Measurements from ENCODE around the gene TRAPPC3. TPM values are rescaled to one million over a fixed set of nuclear protein-coding genes. Genes with fewer than 3 reads are reported as not detected.

The TRAPPC3 gene
- total RNA-seq, 1 experiment from 2014 or later = 64.6 TPM

DNA sequence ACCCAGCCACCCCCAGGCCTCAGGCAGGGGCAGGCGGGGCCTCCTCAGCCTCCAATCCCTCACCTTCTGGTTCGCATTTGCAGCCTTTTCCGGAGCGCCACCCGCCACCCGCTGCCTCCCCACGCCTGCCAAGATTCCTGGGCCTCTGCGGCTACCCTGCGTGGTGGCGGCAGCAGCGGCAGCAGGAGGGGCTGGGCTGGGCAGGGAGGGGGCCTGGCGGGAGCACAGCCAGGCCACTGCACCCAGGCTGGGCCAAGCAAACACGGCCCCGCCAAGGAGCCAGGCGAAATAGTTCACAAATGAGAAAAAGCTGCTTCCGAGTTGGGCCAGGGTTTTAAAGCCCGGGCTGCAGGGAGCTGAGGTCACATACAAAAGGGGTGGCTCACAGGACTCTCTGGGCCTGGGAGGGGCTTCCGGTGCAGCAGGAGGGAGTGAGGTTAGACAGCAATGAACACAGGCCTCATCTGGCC, 34.1 kb downstream of the TRAPPC3 start:
- H3K9me2 ChIP-seq (ENCODE audit: insufficient read depth) = no peaks in the 10 kb centered on the region
- intact Hi-C loops (cut with micrococcal nuclease) = no loop called here
- no peaks in the 10 kb centered on the region for H4K20me1 ChIP-seq (ENCODE audit: insufficient read depth)
- H3K27ac ChIP-seq (ENCODE audit: low read depth, low read length) = no peak overlapping the region
- no peaks in the 10 kb centered on the region for H3K27me3 ChIP-seq (ENCODE audit: insufficient read depth, low read length)
- H3K36me3 ChIP-seq (ENCODE audit: control insufficient read depth in 1 of 2, insufficient read depth in 2 of 2, low read length in 2 of 2) = no peaks in the 10 kb centered on the region
- no peak for TF ChIP-seq CBX3 (IDR thresholded peaks at IDR 0.05; ENCODE audit: low read depth)
- TF ChIP-seq TCF7L2 (IDR thresholded peaks at IDR 0.05; ENCODE audit: borderline replicate concordance, extremely low read depth, insufficient read depth, insufficient read length) = no peak
- TF ChIP-seq RAD21 (IDR thresholded peaks at IDR 0.05; ENCODE audit: low read depth) = no peak
- no peak for TF ChIP-seq POLR2AphosphoS5 (IDR thresholded peaks at IDR 0.05; ENCODE audit: low read depth, low read length)
- TF ChIP-seq, protein P1, sequence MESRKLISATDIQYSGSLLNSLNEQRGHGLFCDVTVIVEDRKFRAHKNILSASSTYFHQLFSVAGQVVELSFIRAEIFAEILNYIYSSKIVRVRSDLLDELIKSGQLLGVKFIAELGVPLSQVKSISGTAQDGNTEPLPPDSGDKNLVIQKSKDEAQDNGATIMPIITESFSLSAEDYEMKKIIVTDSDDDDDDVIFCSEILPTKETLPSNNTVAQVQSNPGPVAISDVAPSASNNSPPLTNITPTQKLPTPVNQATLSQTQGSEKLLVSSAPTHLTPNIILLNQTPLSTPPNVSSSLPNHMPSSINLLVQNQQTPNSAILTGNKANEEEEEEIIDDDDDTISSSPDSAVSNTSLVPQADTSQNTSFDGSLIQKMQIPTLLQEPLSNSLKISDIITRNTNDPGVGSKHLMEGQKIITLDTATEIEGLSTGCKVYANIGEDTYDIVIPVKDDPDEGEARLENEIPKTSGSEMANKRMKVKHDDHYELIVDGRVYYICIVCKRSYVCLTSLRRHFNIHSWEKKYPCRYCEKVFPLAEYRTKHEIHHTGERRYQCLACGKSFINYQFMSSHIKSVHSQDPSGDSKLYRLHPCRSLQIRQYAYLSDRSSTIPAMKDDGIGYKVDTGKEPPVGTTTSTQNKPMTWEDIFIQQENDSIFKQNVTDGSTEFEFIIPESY (IDR thresholded peaks at IDR 0.05; ENCODE audit: extremely low read depth, insufficient replicate concordance, low read length) = no peak
- TF ChIP-seq ELF1 (IDR thresholded peaks at IDR 0.05; ENCODE audit: borderline replicate concordance, low read depth) = no peak
- TF ChIP-seq CEBPB (IDR thresholded peaks at IDR 0.05; ENCODE audit: low read depth) = no peak
- TF ChIP-seq YY1 (IDR thresholded peaks at IDR 0.05; ENCODE audit: extremely low read depth, insufficient replicate concordance, low read depth, low read length) = no peak
- TF ChIP-seq CTCF (IDR thresholded peaks at IDR 0.05 in 2 of 3, conservative IDR thresholded peaks at IDR 0.05 in 1 of 3; ENCODE audit: borderline replicate concordance in 1 of 3, insufficient read depth in 1 of 3, low read depth in 2 of 3, low read length in 2 of 3) = no peak
- TF ChIP-seq ZNF274 (IDR thresholded peaks at IDR 0.05; ENCODE audit: low read depth, low read length) = no peak
- TF ChIP-seq JUND (IDR thresholded peaks at IDR 0.05) = no peak
- TF ChIP-seq EGR1 (IDR thresholded peaks at IDR 0.05; ENCODE audit: low read depth) = no peak
- no peak overlapping the region for H3K9ac ChIP-seq (ENCODE audit: low read length)
- H2AFZ ChIP-seq (ENCODE audit: low read depth, low read length, poor library complexity, severe bottlenecking) = no peak overlapping the region
- H3K4me1 ChIP-seq (ENCODE audit: control insufficient read depth in 1 of 2, insufficient read depth in 2 of 2, low read length in 2 of 2) = no peaks in the 10 kb centered on the region
- ATAC-seq (no peak), DNase-seq (ENCODE audit: low read depth, low spot score) (no peak)
- no peaks in the 10 kb centered on the region for H3K79me2 ChIP-seq (ENCODE audit: insufficient read depth, low read length)
- H3K4me3 ChIP-seq (replicated peaks in 1 of 2; ENCODE audit: low read depth in 1 of 2, low read length in 2 of 2) = no peak overlapping the region
- ChIA-PET CTCF (no interaction called here), RAD21 (ENCODE audit: low non-redundant PET in 1 of 2, low total read pairs in 2 of 2, uncharacterized antibody in 2 of 2, unreplicated experiment in 2 of 2) (no interaction called here), POLR2A (no interaction called here)
- H3K9me3 ChIP-seq (ENCODE audit: control insufficient read depth in 1 of 2, insufficient read depth in 1 of 2, low read depth in 1 of 2, low read length in 2 of 2) = no peaks in the 10 kb centered on the region
- BruUV-seq (replicated peaks) = no TSS peak
- no peak overlapping the region for H3K4me2 ChIP-seq (ENCODE audit: low read length)
